SU-DHL-6 (cell line): ENCODE results near the gene PRKAR1B.

Experiments used
- H2AFZ ChIP-seq: fragments of 200-600 bp; sonication (generic); 2 replicates; pipeline ENCODE4 v1.6.1; 2014; ENCODE audit warnings: low read depth, mild to moderate bottlenecking, moderate library complexity, mixed read lengths, antibody characterized with exemption, low read length; ENCODE audit not compliant: severe bottlenecking
- H3F3A ChIP-seq: fragments of 200-600 bp; shearing (Covaris generic); 2 replicates; pipeline ENCODE4 v1.6.0; 2016; ENCODE audit warnings: antibody characterized with exemption, mild to moderate bottlenecking; ENCODE audit not compliant: insufficient read depth
- H3K27ac ChIP-seq: fragments of 200-600 bp; sonication (generic); 2 replicates; pipeline ENCODE4 v1.5.1; 2016; ENCODE audit warnings: low read depth, mild to moderate bottlenecking, low read length, moderate library complexity, mixed read lengths
- H3K27me3 ChIP-seq: fragments of 200-600 bp; sonication (generic), shearing (Covaris generic); 2 replicates; pipeline ENCODE4 v1.6.0; 2014; ENCODE audit warnings: mild to moderate bottlenecking, low read length
- H3K36me3 ChIP-seq: fragments of 200-600 bp; sonication (generic); 2 replicates; pipeline ENCODE4 v1.6.1; 2014; ENCODE audit warnings: mild to moderate bottlenecking, low read length, mixed read lengths
- H3K4me2 ChIP-seq: fragments of 300-600, 200-600 bp; shearing (Covaris generic), sonication (generic); 2 replicates; pipeline ENCODE4 v1.6.0; 2014; ENCODE audit warnings: low read length, low read depth, mild to moderate bottlenecking; ENCODE audit not compliant: poor library complexity, severe bottlenecking
- H3K4me3 ChIP-seq: fragments of 200-600 bp; sonication (generic); 2 replicates; pipeline ENCODE4 v1.5.1; 2014; ENCODE audit warnings: antibody characterized with exemption, low read length, mild to moderate bottlenecking, mixed read lengths; ENCODE audit not compliant: insufficient read depth, poor library complexity, severe bottlenecking
- H3K79me2 ChIP-seq: fragments of 200-600 bp; sonication (generic); 2 replicates; pipeline ENCODE4 v1.6.1; 2014; ENCODE audit warnings: mild to moderate bottlenecking, low read length, moderate library complexity; ENCODE audit not compliant: insufficient read depth
- H3K9ac ChIP-seq: fragments of 200-600 bp; sonication (generic); 2 replicates; pipeline ENCODE4 v1.7.0; 2014; ENCODE audit warnings: mild to moderate bottlenecking, low read length
- H3K9me2 ChIP-seq: fragments of 200-600 bp; sonication (generic); replicated peaks from 2 replicates; pipeline ENCODE4 v1.6.1; 2014; ENCODE audit warnings: low read length; ENCODE audit not compliant: insufficient read depth
- H3K9me3 ChIP-seq: fragments of 200-600 bp; sonication (generic); 2 replicates; pipeline ENCODE4 v1.6.1; 2014; ENCODE audit warnings: low read length, mixed read lengths; ENCODE audit not compliant: insufficient read depth
- H4K20me1 ChIP-seq: fragments of 200-600 bp; sonication (generic); 2 replicates; pipeline ENCODE4 v1.6.1; 2014; ENCODE audit warnings: low read depth, mild to moderate bottlenecking, antibody characterized with exemption, low read length, moderate library complexity, mixed read lengths
- EZH2phosphoT487 ChIP-seq: fragments of 200-600 bp; sonication (generic), shearing (Covaris generic); conservative IDR thresholded peaks from 2 replicates; pipeline ENCODE4 v1.6.1; 2018; ENCODE audit warnings: mild to moderate bottlenecking, antibody characterized with exemption, low read length, moderate library complexity, mixed read lengths
- TF ChIP-seq, protein P1 (sequence below): fragments of 200-600 bp; sonication (generic); IDR thresholded peaks from one replicate; pipeline ENCODE4 v1.5.1; 2017; ENCODE audit warnings: antibody characterized with exemption, mild to moderate bottlenecking, low read length, moderate library complexity; ENCODE audit not compliant: insufficient read depth, poor library complexity, severe bottlenecking

The PRKAR1B gene

GRCh38 chr7:619368-619840 is 107.7 kb downstream of the PRKAR1B start:
- Histone ChIP-seq H3K9me3 (peaks cover 20% of the 10 kb centered on the region; the same call in 1 of the 2 replicates), H3F3A (no peaks in the 10 kb centered on the region), H3K9ac (no peak overlapping the region), H3K79me2 (no peaks in the 10 kb centered on the region), H3K27me3 (no peaks in the 10 kb centered on the region), H3K4me2 (no peak overlapping the region), H3K27ac (no peak overlapping the region), H3K9me2 (no peaks in the 10 kb centered on the region), H3K36me3 (peaks cover 9% of the 10 kb centered on the region), H3K4me3 (no peak overlapping the region), H4K20me1 (no peaks in the 10 kb centered on the region), H2AFZ (no peak overlapping the region)
- no peak for TF ChIP-seq EZH2phosphoT487
- TF ChIP-seq, protein P1, sequence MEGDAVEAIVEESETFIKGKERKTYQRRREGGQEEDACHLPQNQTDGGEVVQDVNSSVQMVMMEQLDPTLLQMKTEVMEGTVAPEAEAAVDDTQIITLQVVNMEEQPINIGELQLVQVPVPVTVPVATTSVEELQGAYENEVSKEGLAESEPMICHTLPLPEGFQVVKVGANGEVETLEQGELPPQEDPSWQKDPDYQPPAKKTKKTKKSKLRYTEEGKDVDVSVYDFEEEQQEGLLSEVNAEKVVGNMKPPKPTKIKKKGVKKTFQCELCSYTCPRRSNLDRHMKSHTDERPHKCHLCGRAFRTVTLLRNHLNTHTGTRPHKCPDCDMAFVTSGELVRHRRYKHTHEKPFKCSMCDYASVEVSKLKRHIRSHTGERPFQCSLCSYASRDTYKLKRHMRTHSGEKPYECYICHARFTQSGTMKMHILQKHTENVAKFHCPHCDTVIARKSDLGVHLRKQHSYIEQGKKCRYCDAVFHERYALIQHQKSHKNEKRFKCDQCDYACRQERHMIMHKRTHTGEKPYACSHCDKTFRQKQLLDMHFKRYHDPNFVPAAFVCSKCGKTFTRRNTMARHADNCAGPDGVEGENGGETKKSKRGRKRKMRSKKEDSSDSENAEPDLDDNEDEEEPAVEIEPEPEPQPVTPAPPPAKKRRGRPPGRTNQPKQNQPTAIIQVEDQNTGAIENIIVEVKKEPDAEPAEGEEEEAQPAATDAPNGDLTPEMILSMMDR = no peak

DNA sequence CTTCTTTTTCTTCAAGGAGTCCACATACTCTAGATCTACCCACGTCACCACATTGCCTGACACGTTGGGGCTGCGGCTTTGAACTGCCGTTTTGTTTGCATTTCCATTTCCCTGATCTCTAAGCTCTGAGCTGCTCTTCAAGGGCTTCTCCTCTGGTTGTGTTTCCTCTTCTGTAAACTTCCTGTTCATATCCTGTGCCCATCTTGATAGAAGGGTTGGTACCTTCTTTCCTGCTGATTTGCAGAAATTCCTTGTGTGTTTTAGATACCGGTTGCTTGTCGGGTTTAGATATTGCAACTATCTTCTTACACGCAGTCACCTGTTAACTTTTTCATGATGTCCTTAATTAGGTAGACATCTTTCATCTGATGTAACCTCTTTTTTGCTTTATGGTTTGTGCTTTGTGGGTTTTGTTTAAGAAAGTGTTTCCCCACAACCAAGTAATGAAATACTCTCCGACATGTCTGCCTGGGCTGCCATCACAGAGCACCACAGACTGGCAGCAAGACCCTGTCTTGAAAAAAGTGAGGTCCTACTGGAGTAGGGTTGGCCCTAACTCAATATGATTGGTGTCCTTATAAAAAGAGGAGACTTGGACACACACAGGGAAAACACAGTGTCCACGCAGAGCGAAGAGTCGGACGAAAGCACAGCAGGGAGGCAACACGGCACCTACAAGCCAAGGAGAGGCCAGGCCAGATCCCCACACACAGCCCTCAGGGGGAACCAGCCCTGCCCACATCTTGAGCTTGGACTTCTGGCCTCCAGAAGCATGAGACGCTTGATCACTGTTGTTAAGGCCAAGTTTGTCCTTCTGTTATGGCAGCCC is 108.3 kb downstream of the PRKAR1B start:
- Histone ChIP-seq H3K4me3 (no peak overlapping the region), H3K27ac (no peak overlapping the region), H3K79me2 (no peaks in the 10 kb centered on the region), H3K9me3 (peaks cover 20% of the 10 kb centered on the region; the same call in 1 of the 2 replicates), H3K27me3 (no peaks in the 10 kb centered on the region), H3K36me3 (peaks cover 9% of the 10 kb centered on the region), H3F3A (no peaks in the 10 kb centered on the region), H3K4me2 (no peak overlapping the region), H3K9ac (no peak overlapping the region), H4K20me1 (no peaks in the 10 kb centered on the region), H2AFZ (no peak overlapping the region), H3K9me2 (no peaks in the 10 kb centered on the region)
- TF ChIP-seq, protein P1 = no peak
- TF ChIP-seq EZH2phosphoT487 = no peak

- Histone ChIP-seq H3K36me3 (peaks cover 9% of the 10 kb centered on the region), H3K79me2 (no peaks in the 10 kb centered on the region), H3K4me3 (no peak overlapping the region), H4K20me1 (no peaks in the 10 kb centered on the region), H3K4me2 (no peak overlapping the region), H3K9me2 (no peaks in the 10 kb centered on the region), H3K27ac (no peak overlapping the region), H3K27me3 (no peaks in the 10 kb centered on the region), H3K9me3 (peaks cover 16% of the 10 kb centered on the region; the same call in 1 of the 2 replicates), H3F3A (no peaks in the 10 kb centered on the region), H2AFZ (no peak overlapping the region), H3K9ac (no peak overlapping the region)
- TF ChIP-seq, protein P1 = no peak
- TF ChIP-seq EZH2phosphoT487 = no peak
Observed at GRCh38 chr7:617614-618538, 109.2 kb downstream of the PRKAR1B start.
